Fibroblast of lung (primary cell): ENCODE results near the gene TTC19.

Experiments used
- EZH2 ChIP-seq: IDR thresholded peaks from 2 replicates; pipeline ENCODE4 v1.5.1; 2012; ENCODE audit warnings: low read length, control low read depth, mild to moderate bottlenecking; ENCODE audit errors: missing control alignments
- TF ChIP-seq, protein P1 (sequence below), 2 donors: IDR thresholded peaks in 1 of 2; conservative IDR thresholded peaks in 1 of 2; 1 replicate in 1 of 2; 2 replicates in 1 of 2; pipeline ENCODE4 v1.5.1; 2011 to 2012; ENCODE audit warnings: low read length in 2 of 2, control low read depth in 1 of 2, inconsistent platforms in 1 of 2, low read depth in 1 of 2, mild to moderate bottlenecking in 1 of 2

DNA sequence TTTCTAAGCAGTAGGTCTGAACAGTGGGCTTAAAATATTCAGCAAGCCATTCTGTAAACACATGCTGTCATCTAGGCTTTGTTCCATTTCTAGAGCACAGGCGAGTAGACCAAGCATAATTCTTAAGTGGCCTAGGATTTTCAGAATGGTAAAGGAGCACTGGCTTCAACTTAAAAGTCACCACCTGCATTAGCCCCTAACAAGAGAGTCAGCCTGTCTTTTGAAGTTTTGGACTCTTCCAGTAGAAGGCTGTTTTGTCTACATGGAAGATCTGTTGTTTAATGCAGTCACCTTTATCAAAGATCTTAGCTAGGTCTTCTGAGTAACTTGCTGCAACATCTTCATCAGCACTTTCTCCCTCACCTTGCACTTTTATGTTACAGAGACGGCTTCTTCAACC is 36.6 kb downstream of the TTC19 start:
- TF ChIP-seq, protein P1, sequence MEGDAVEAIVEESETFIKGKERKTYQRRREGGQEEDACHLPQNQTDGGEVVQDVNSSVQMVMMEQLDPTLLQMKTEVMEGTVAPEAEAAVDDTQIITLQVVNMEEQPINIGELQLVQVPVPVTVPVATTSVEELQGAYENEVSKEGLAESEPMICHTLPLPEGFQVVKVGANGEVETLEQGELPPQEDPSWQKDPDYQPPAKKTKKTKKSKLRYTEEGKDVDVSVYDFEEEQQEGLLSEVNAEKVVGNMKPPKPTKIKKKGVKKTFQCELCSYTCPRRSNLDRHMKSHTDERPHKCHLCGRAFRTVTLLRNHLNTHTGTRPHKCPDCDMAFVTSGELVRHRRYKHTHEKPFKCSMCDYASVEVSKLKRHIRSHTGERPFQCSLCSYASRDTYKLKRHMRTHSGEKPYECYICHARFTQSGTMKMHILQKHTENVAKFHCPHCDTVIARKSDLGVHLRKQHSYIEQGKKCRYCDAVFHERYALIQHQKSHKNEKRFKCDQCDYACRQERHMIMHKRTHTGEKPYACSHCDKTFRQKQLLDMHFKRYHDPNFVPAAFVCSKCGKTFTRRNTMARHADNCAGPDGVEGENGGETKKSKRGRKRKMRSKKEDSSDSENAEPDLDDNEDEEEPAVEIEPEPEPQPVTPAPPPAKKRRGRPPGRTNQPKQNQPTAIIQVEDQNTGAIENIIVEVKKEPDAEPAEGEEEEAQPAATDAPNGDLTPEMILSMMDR (conservative IDR thresholded peaks at IDR 0.05 in 1 of 2, IDR thresholded peaks at IDR 0.05 in 1 of 2; ENCODE audit: low read depth in 1 of 2, low read length in 2 of 2), result no peak
- TF ChIP-seq EZH2, result no peak
